ENCODE data around the gene SSR1.
"Not testable (repeated sequence)": the region's sequence is repeated elsewhere in the genome, so short reads cannot be mapped to it uniquely, and the experiment has no call there.

SSR1 gene

GRCh38 chr6:7285416-7285815 lies 27.6 kb downstream of the SSR1 start:
- no peak for DNase-seq (ENCODE audit: low spot score)
- TF ChIP-seq CTCF (IDR thresholded peaks at IDR 0.05; ENCODE audit: extremely low read depth, missing control alignments): no peak

- TF ChIP-seq CTCF (IDR thresholded peaks at IDR 0.05; ENCODE audit: extremely low read depth, missing control alignments): no peak
- DNase-seq (ENCODE audit: low spot score): no peak
Observed at GRCh38 chr6:7283676-7284075, 29.3 kb downstream of the SSR1 start.

GRCh38 chr6:7282097-7282906 lies 30.7 kb downstream of the SSR1 start:
- DNase-seq (ENCODE audit: low spot score): no peak
- TF ChIP-seq CTCF (IDR thresholded peaks at IDR 0.05; ENCODE audit: extremely low read depth, missing control alignments): no peak

GRCh38 chr6:7276199-7276524 lies 36.8 kb downstream of the SSR1 start:
- no peak for TF ChIP-seq CTCF (IDR thresholded peaks at IDR 0.05; ENCODE audit: extremely low read depth, missing control alignments)
- DNase-seq (ENCODE audit: low spot score): no peak

- not testable (repeated sequence) for DNase-seq (ENCODE audit: low spot score)
Observed at GRCh38 chr6:7274525-7274924, 38.5 kb downstream of the SSR1 start.

- TF ChIP-seq CTCF (IDR thresholded peaks at IDR 0.05; ENCODE audit: extremely low read depth, missing control alignments): no peak
- no peak for DNase-seq (ENCODE audit: low spot score)
Observed at GRCh38 chr6:7273709-7274108, 39.3 kb downstream of the SSR1 start.

GRCh38 chr6:7271205-7271534 lies 41.8 kb downstream of the SSR1 start:
- DNase-seq (ENCODE audit: low spot score): no peak
- TF ChIP-seq CTCF (IDR thresholded peaks at IDR 0.05; ENCODE audit: extremely low read depth, missing control alignments): no peak

All from GM20000 (cell line).